DOHH2 (cell line): Measurements from ENCODE around the gene F8.

Source experiments
- H3F3A ChIP-seq: fragments of 200-600 bp; sonication (generic), shearing (Covaris generic); 2 replicates; pipeline ENCODE4 v1.6.0; 2016; ENCODE audit warnings: antibody characterized with exemption, mild to moderate bottlenecking; ENCODE audit not compliant: control insufficient read depth, insufficient read depth
- H3K27ac ChIP-seq: fragments of 200-600 bp; sonication (generic); 2 replicates; pipeline ENCODE4 v1.5.1; 2014; ENCODE audit warnings: low read depth, mild to moderate bottlenecking, low read length, moderate library complexity
- H3K27me3 ChIP-seq: fragments of 200-600 bp; sonication (generic); 2 replicates; pipeline ENCODE4 v1.6.1; 2014; ENCODE audit warnings: mild to moderate bottlenecking, low read length, mixed read lengths; ENCODE audit not compliant: control insufficient read depth
- H3K36me3 ChIP-seq: fragments of 200-600 bp; sonication (generic); 2 replicates; pipeline ENCODE4 v1.6.1; 2014; ENCODE audit warnings: mild to moderate bottlenecking, low read length, moderate library complexity, mixed read lengths; ENCODE audit not compliant: control insufficient read depth
- H3K4me1 ChIP-seq: fragments of 200-600 bp; sonication (generic); 2 replicates; pipeline ENCODE4 v1.6.1; 2014; ENCODE audit warnings: mild to moderate bottlenecking, low read length, mixed read lengths; ENCODE audit not compliant: control insufficient read depth
- H3K4me2 ChIP-seq: fragments of 200-600 bp; sonication (generic); 2 replicates; pipeline ENCODE4 v1.6.0; 2014; ENCODE audit warnings: mild to moderate bottlenecking, low read length, moderate library complexity
- H3K4me3 ChIP-seq: fragments of 200-600 bp; sonication (generic); 2 replicates; pipeline ENCODE4 v1.5.1; 2014; ENCODE audit warnings: mild to moderate bottlenecking, low read length, mixed read lengths
- H3K79me2 ChIP-seq: fragments of 200-600 bp; sonication (generic); 2 replicates; pipeline ENCODE4 v1.6.1; 2014; ENCODE audit warnings: mild to moderate bottlenecking, low read length, mixed read lengths; ENCODE audit not compliant: control insufficient read depth
- H3K9me2 ChIP-seq: fragments of 200-600 bp; sonication (generic); replicated peaks from 2 replicates; pipeline ENCODE4 v1.6.1; 2014; ENCODE audit warnings: mild to moderate bottlenecking, low read length, mixed read lengths; ENCODE audit not compliant: control insufficient read depth
- H3K9me3 ChIP-seq: fragments of 200-600 bp; sonication (generic); 2 replicates; pipeline ENCODE4 v1.6.1; 2014; ENCODE audit warnings: antibody characterized with exemption, low read length, mixed read lengths; ENCODE audit not compliant: control insufficient read depth, insufficient read depth
- H4K20me1 ChIP-seq: fragments of 200-600 bp; sonication (generic); 2 replicates; pipeline ENCODE4 v1.6.0; 2014; ENCODE audit warnings: low read depth, mild to moderate bottlenecking, antibody characterized with exemption, low read length, moderate library complexity; ENCODE audit not compliant: control insufficient read depth, insufficient read depth
- CTCF ChIP-seq: fragments of 200-600 bp; sonication (generic); IDR thresholded peaks from one replicate; pipeline ENCODE4 v1.5.1; 2014; ENCODE audit warnings: antibody characterized with exemption, mild to moderate bottlenecking, low read depth, low read length; ENCODE audit not compliant: poor library complexity, severe bottlenecking
- EZH2phosphoT487 ChIP-seq: fragments of 200-600 bp; sonication (generic); IDR thresholded peaks from 2 replicates; pipeline ENCODE4 v1.6.1; 2017; ENCODE audit warnings: borderline replicate concordance, mild to moderate bottlenecking, antibody characterized with exemption, low read length, moderate library complexity, mixed read lengths

F8 gene

DNA sequence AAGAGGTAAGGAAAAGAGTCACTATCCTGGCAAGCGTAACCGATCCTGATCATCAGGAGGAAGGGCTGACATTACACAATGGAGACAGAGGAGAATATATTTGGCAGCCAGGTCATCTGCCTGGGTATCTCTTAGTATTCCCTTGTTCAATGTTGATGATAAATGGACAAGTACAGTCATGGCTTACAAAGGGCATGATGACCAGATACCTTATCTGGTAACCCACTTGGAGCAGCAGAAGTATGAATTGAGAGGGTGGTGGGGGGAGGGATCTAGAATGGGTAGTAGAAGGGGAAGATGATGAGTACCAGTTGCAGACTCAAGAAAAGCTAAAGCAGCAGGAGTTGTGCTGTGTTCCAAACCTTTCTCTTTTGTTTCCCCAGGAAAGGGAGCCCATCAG is 17.3 kb downstream of the F8 start:
- Histone ChIP-seq H3K79me2 (no peaks in the 10 kb centered on the region), H4K20me1 (no peaks in the 10 kb centered on the region), H3K27me3 (no peaks in the 10 kb centered on the region), H3K4me1 (no peaks in the 10 kb centered on the region), H3K27ac (no peak overlapping the region), H3F3A (no peaks in the 10 kb centered on the region), H3K9me2 (no peaks in the 10 kb centered on the region), H3K36me3 (no peaks in the 10 kb centered on the region), H3K4me3 (no peak overlapping the region), H3K9me3 (no peaks in the 10 kb centered on the region), H3K4me2 (no peak overlapping the region)
- no peak for TF ChIP-seq CTCF
- TF ChIP-seq EZH2phosphoT487, result no peak

DNA sequence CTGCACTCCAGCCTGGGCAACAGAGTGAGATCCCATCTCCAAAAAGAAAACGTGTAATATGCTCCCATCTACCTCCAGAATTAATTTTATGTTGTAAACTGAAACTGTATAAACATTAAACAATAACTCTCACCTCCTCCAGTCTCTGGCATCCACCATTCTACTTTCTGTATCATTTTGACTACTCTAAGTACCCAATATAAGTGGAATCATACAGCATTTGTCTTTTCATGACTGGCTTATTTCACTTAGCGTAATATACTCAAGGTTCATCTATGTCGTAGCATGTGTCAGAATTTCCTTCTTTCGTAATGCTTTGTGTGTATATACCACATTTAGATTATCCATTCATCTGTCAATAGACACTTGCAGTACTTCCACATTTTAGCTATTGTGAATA is 20.6 kb downstream of the F8 start:
- H3K36me3 ChIP-seq, result no peaks in the 10 kb centered on the region
- H3K4me1 ChIP-seq, result no peaks in the 10 kb centered on the region
- no peaks in the 10 kb centered on the region for H3F3A ChIP-seq
- no peaks in the 10 kb centered on the region for H3K9me2 ChIP-seq
- H3K4me2 ChIP-seq, result no peak overlapping the region
- no peak overlapping the region for H3K4me3 ChIP-seq
- no peaks in the 10 kb centered on the region for H3K9me3 ChIP-seq
- no peak overlapping the region for H3K27ac ChIP-seq
- no peaks in the 10 kb centered on the region for H3K27me3 ChIP-seq
- H3K79me2 ChIP-seq, result no peaks in the 10 kb centered on the region
- no peak for TF ChIP-seq EZH2phosphoT487
- H4K20me1 ChIP-seq, result no peaks in the 10 kb centered on the region

- H3K4me1 ChIP-seq, result no peaks in the 10 kb centered on the region
- no peaks in the 10 kb centered on the region for H3K9me2 ChIP-seq
- no peaks in the 10 kb centered on the region for H3K27me3 ChIP-seq
- H3K9me3 ChIP-seq, result no peaks in the 10 kb centered on the region
- H3K79me2 ChIP-seq, result no peaks in the 10 kb centered on the region
- H3K36me3 ChIP-seq, result no peaks in the 10 kb centered on the region
- no peak overlapping the region for H3K4me3 ChIP-seq
- H4K20me1 ChIP-seq, result no peaks in the 10 kb centered on the region
- no peak for TF ChIP-seq EZH2phosphoT487
- no peak for TF ChIP-seq CTCF
- H3F3A ChIP-seq, result no peaks in the 10 kb centered on the region
- no peak overlapping the region for H3K4me2 ChIP-seq
- H3K27ac ChIP-seq, result no peak overlapping the region
Measured at GRCh38 chrX:155000841-155001240, 21.7 kb downstream of the F8 start.

DNA sequence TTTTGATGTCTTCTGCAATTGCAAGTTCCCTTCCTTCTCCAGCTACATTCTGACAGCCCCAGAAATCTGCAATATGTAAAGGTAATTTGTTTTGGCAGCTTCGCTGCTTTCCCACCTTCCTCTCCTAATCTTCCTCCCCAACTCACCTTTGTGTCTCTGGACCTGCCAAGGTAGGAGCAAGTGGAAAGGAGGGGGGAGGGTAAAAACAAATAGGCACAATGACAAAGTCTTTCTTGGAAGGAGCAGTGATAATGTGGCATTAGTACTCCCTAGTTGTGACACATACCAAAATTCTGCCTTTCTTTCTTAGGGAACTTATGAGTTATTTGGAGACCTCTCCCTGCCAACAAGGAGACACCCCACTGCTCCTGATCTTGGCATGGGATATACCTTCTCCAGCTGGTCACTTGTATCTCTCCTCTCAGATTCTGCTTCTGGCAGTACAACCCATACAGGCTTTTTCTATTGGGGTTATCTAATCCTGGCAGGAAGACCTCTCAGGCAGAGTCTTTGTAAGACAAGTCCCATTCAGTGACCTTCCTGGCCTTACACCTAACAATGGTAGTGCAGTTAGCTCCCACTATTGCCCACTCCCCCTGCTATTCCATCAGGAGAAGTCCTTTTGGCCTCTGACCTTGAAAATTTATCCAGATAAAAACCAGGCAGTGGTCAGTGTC is 24.2 kb downstream of the F8 start:
- Histone ChIP-seq H3K9me3 (no peaks in the 10 kb centered on the region), H3K36me3 (no peaks in the 10 kb centered on the region), H4K20me1 (no peaks in the 10 kb centered on the region), H3K27me3 (no peaks in the 10 kb centered on the region), H3K79me2 (no peaks in the 10 kb centered on the region), H3K4me3 (no peak overlapping the region), H3K27ac (no peak overlapping the region), H3K4me1 (no peaks in the 10 kb centered on the region), H3K4me2 (no peak overlapping the region), H3K9me2 (no peaks in the 10 kb centered on the region), H3F3A (no peaks in the 10 kb centered on the region)
- TF ChIP-seq EZH2phosphoT487 (no peak), CTCF (no peak)
